ENCODE data around the gene TIMM21.

The TIMM21 gene

GRCh38 chr18:74155276-74155675 is 7.0 kb downstream of the TIMM21 start:
- DNase-seq (ENCODE audit: low read depth in 1 of 2, low spot score in 1 of 2): no peak
- TF ChIP-seq SPI1 (IDR thresholded peaks at IDR 0.05; ENCODE audit: borderline replicate concordance, low read depth) (peak; percentile 3; the same call in 1 of the 2 replicates), REST (IDR thresholded peaks at IDR 0.05; ENCODE audit: insufficient replicate concordance, low read depth) (no peak)
- no peak overlapping the region for H3K4me3 ChIP-seq (replicated peaks; ENCODE audit: insufficient read depth, low read length)
- no peak overlapping the region for H3K27ac ChIP-seq (replicated peaks)
- H3K27me3 ChIP-seq (ENCODE audit: insufficient read depth, poor library complexity, severe bottlenecking): no peaks in the 10 kb centered on the region

GRCh38 chr18:74163019-74163660 is 14.8 kb downstream of the TIMM21 start:
- no peak overlapping the region for H3K27ac ChIP-seq (replicated peaks)
- DNase-seq (ENCODE audit: low read depth in 1 of 2, low spot score in 1 of 2): peak; percentile 65 to 75
- H3K4me3 ChIP-seq (replicated peaks; ENCODE audit: insufficient read depth, low read length): no peak overlapping the region
- H3K27me3 ChIP-seq (ENCODE audit: insufficient read depth, poor library complexity, severe bottlenecking): no peaks in the 10 kb centered on the region
- TF ChIP-seq CTCF (IDR thresholded peaks at IDR 0.05; ENCODE audit: insufficient read depth, low read length): peak; percentile 23
- no peak for TF ChIP-seq REST (IDR thresholded peaks at IDR 0.05; ENCODE audit: insufficient replicate concordance, low read depth)
- TF ChIP-seq POLR2AphosphoS5 (IDR thresholded peaks at IDR 0.05; ENCODE audit: low read depth): no peak
- TF ChIP-seq GABPA (IDR thresholded peaks at IDR 0.05; ENCODE audit: low read depth): no peak
- peak; percentile 82; the same call in 1 of the 2 replicates for TF ChIP-seq SPI1 (IDR thresholded peaks at IDR 0.05; ENCODE audit: borderline replicate concordance, low read depth)

GRCh38 chr18:74166386-74166785 is 18.1 kb downstream of the TIMM21 start:
- TF ChIP-seq CTCF (IDR thresholded peaks at IDR 0.05; ENCODE audit: insufficient read depth, low read length) (no peak), SPI1 (IDR thresholded peaks at IDR 0.05; ENCODE audit: borderline replicate concordance, low read depth) (no peak), GABPA (IDR thresholded peaks at IDR 0.05; ENCODE audit: low read depth) (no peak), POLR2AphosphoS5 (IDR thresholded peaks at IDR 0.05; ENCODE audit: low read depth) (no peak), REST (IDR thresholded peaks at IDR 0.05; ENCODE audit: insufficient replicate concordance, low read depth) (no peak)
- no peak for DNase-seq (ENCODE audit: low read depth in 1 of 2, low spot score in 1 of 2)
- Histone ChIP-seq H3K4me3 (replicated peaks; ENCODE audit: insufficient read depth, low read length) (no peak overlapping the region), H3K27ac (replicated peaks) (no peak overlapping the region), H3K27me3 (ENCODE audit: insufficient read depth, poor library complexity, severe bottlenecking) (peaks cover 3% of the 10 kb centered on the region)

Measured in HL-60 (cell line).